Muscle of leg (tissue), 16 donors: ENCODE data around the gene RHOU. TPM values are rescaled to one million over a fixed set of nuclear protein-coding genes. Genes with fewer than 3 reads are reported as not detected.
"Not testable (repeated sequence)": the region's sequence is repeated elsewhere in the genome, so short reads cannot be mapped to it uniquely, and the experiment has no call there.

ENCODE experiments used
- DNase-seq: peaks from one replicate; pipeline ENCODE4 v3.0.0; 2013
- H3K27ac ChIP-seq: one replicate; pipeline ENCODE4 v1.5.1; 2013; ENCODE audit warnings: mild to moderate bottlenecking, low read length, control low read depth
- H3K27me3 ChIP-seq: one replicate; pipeline ENCODE4 v1.6.1; 2013; ENCODE audit warnings: low read length; ENCODE audit not compliant: control insufficient read depth, insufficient read depth
- H3K36me3 ChIP-seq: one replicate; pipeline ENCODE4 v1.6.1; 2013; ENCODE audit warnings: low read length; ENCODE audit not compliant: control insufficient read depth, insufficient read depth
- H3K4me1 ChIP-seq: one replicate; pipeline ENCODE4 v1.6.1; 2013; ENCODE audit warnings: low read length; ENCODE audit not compliant: control insufficient read depth, insufficient read depth
- H3K4me3 ChIP-seq: one replicate; pipeline ENCODE4 v1.5.1; 2013; ENCODE audit warnings: low read length, control low read depth
- H3K9me3 ChIP-seq: replicated peaks from 2 replicates; pipeline ENCODE4 v1.6.1; 2013; ENCODE audit warnings: low read depth, low read length; ENCODE audit not compliant: control insufficient read depth
- WGBS: methylation state at CpG from one replicate; pipeline ENCODE4 v1.1.5; 2013; ENCODE audit warnings: missing lambda C conversion rate; ENCODE audit not compliant: insufficient coverage; 5-methylcytosine and 5-hydroxymethylcytosine counted together
- long read RNA-seq, 11 donors: transcript quantifications; one replicate each; lab custom pipeline, GENCODE V29; 2026
- polyA plus RNA-seq, 8 donors: library from polyadenylated mRNA; unstranded; fragments of 120-200 nt; gene quantifications; one replicate each; pipeline versions ENCODE4 v1.2.1 to v1.2.3, GENCODE V29; 2013; ENCODE audit warnings: inconsistent platforms in 1 of 8, low replicate concordance in 1 of 8; ENCODE audit not compliant: insufficient read length in 8 of 8, insufficient read depth in 1 of 8
- total RNA-seq: library from RNA; stranded (reverse); fragments of 120-200 nt; gene quantifications from one replicate; pipeline ENCODE4 v1.2.4, GENCODE V29; 2013

Gene RHOU
- total RNA-seq (16.5 TPM), polyA plus RNA-seq (10 to 100 TPM; 16.2 to 29.9 (median 20.8) TPM)
- long read RNA-seq, donor 1, full-length matches to known transcripts, result 2 of 2 reads
- long read RNA-seq, donor 1, partial matches to known transcripts, result 0 of 2 reads
- long read RNA-seq, donor 1, other reads (novel, unspliced or antisense), result 0 of 2 reads
- long read RNA-seq, donor 2, full-length matches to known transcripts, result 1 of 1 reads
- long read RNA-seq, donor 2, partial matches to known transcripts, result 0 of 1 reads
- long read RNA-seq, donor 2, other reads (novel, unspliced or antisense), result 0 of 1 reads
- long read RNA-seq, donor 3, full-length matches to known transcripts, result 11 of 11 reads
- long read RNA-seq, donor 3, partial matches to known transcripts, result 0 of 11 reads
- long read RNA-seq, donor 3, other reads (novel, unspliced or antisense), result 0 of 11 reads
- long read RNA-seq, donor 4, full-length matches to known transcripts, result 9 of 19 reads
- long read RNA-seq, donor 4, partial matches to known transcripts, result 10 of 19 reads
- long read RNA-seq, donor 4, other reads (novel, unspliced or antisense), result 0 of 19 reads
- long read RNA-seq, donor 5, full-length matches to known transcripts, result 21 of 21 reads
- long read RNA-seq, donor 5, partial matches to known transcripts, result 0 of 21 reads
- long read RNA-seq, donor 5, other reads (novel, unspliced or antisense), result 0 of 21 reads
- long read RNA-seq, donor 6, full-length matches to known transcripts, result 12 of 12 reads
- long read RNA-seq, donor 6, partial matches to known transcripts, result 0 of 12 reads
- long read RNA-seq, donor 6, other reads (novel, unspliced or antisense), result 0 of 12 reads
- long read RNA-seq, donor 7, full-length matches to known transcripts, result 9 of 9 reads
- long read RNA-seq, donor 7, partial matches to known transcripts, result 0 of 9 reads
- long read RNA-seq, donor 7, other reads (novel, unspliced or antisense), result 0 of 9 reads
- long read RNA-seq, donor 8, full-length matches to known transcripts, result 4 of 4 reads
- long read RNA-seq, donor 8, partial matches to known transcripts, result 0 of 4 reads
- long read RNA-seq, donor 8, other reads (novel, unspliced or antisense), result 0 of 4 reads
- long read RNA-seq, donor 9, full-length matches to known transcripts, result 5 of 5 reads
- long read RNA-seq, donor 9, partial matches to known transcripts, result 0 of 5 reads
- long read RNA-seq, donor 9, other reads (novel, unspliced or antisense), result 0 of 5 reads
- long read RNA-seq, donor 10, full-length matches to known transcripts, result 12 of 12 reads
- long read RNA-seq, donor 10, partial matches to known transcripts, result 0 of 12 reads
- long read RNA-seq, donor 10, other reads (novel, unspliced or antisense), result 0 of 12 reads
- long read RNA-seq, donor 11, full-length matches to known transcripts, result 6 of 6 reads
- long read RNA-seq, donor 11, partial matches to known transcripts, result 0 of 6 reads
- long read RNA-seq, donor 11, other reads (novel, unspliced or antisense), result 0 of 6 reads

GRCh38 chr1:228734881-228735801 lies at the start of gene RHOU:
RHOU (plus strand) TSS chr1:228735479; CDS start chr1:228735743, 264 bp downstream.
- peak; percentile 90 for DNase-seq
- Histone ChIP-seq H3K36me3 (peaks cover 8% of the 10 kb centered on the region), H3K9me3 (no peaks in the 10 kb centered on the region), H3K27me3 (peaks cover 3% of the 10 kb centered on the region), H3K27ac (peak within 1 kb of the TSS; percentile 69), H3K4me3 (peak within 1 kb of the TSS; percentile 45), H3K4me1 (peaks cover 9% of the 10 kb centered on the region)
- WGBS, result under 1% methylated on average over 100 of the region's 107 CpGs

- Histone ChIP-seq H3K9me3 (no peaks in the 10 kb centered on the region), H3K4me3 (no peak overlapping the region), H3K27ac (no peak overlapping the region), H3K4me1 (no peaks in the 10 kb centered on the region), H3K36me3 (no peaks in the 10 kb centered on the region), H3K27me3 (no peaks in the 10 kb centered on the region)
- 85% methylated on average over 3 of the region's 6 CpGs for WGBS
- no peak for DNase-seq
Measured at GRCh38 chr1:228687587-228687986, 47.7 kb upstream of the RHOU start.

- Histone ChIP-seq H3K4me1 (no peaks in the 10 kb centered on the region), H3K27ac (no peak overlapping the region), H3K9me3 (no peaks in the 10 kb centered on the region), H3K36me3 (no peaks in the 10 kb centered on the region), H3K4me3 (no peak overlapping the region), H3K27me3 (no peaks in the 10 kb centered on the region)
- WGBS, result 68% methylated on average over 3 of the region's 4 CpGs
- DNase-seq, result no peak
Measured at GRCh38 chr1:228689255-228689654, 46.0 kb upstream of the RHOU start.

GRCh38 chr1:228691211-228691610 lies 44.1 kb upstream of the RHOU start:
- no CpG with 5 or more reads among the region's 2 CpGs for WGBS
- peak; percentile 63 for DNase-seq

GRCh38 chr1:228691926-228692325 lies 43.4 kb upstream of the RHOU start:
- Histone ChIP-seq H3K4me3 (no peak overlapping the region), H3K27ac (no peak overlapping the region), H3K4me1 (no peaks in the 10 kb centered on the region), H3K9me3 (no peaks in the 10 kb centered on the region), H3K27me3 (no peaks in the 10 kb centered on the region), H3K36me3 (no peaks in the 10 kb centered on the region)
- WGBS, result no CpG with 5 or more reads among the region's 1 CpG
- peak; percentile 39 for DNase-seq

More at GRCh38 chr1:228691211-228691610, 44.1 kb upstream of the RHOU start:
- Histone ChIP-seq H3K36me3 (no peaks in the 10 kb centered on the region), H3K4me1 (no peaks in the 10 kb centered on the region), H3K27ac (no peak overlapping the region), H3K9me3 (no peaks in the 10 kb centered on the region), H3K4me3 (no peak overlapping the region), H3K27me3 (no peaks in the 10 kb centered on the region)

GRCh38 chr1:228694447-228694846 lies 40.8 kb upstream of the RHOU start:
- not testable (repeated sequence) for H3K4me3 ChIP-seq, H3K9me3 ChIP-seq, H3K36me3 ChIP-seq, H3K4me1 ChIP-seq, H3K27me3 ChIP-seq, DNase-seq, H3K27ac ChIP-seq
- no CpG with 5 or more reads among the region's 3 CpGs for WGBS

GRCh38 chr1:228695015-228695955 lies 40.0 kb upstream of the RHOU start:
- H3K4me3 ChIP-seq, result no peak overlapping the region
- 71% methylated on average over 1 of the region's 9 CpGs for WGBS
- no peak overlapping the region for H3K27ac ChIP-seq
- no peaks in the 10 kb centered on the region for H3K9me3 ChIP-seq
- DNase-seq, result no peak
- no peaks in the 10 kb centered on the region for H3K27me3 ChIP-seq
- H3K4me1 ChIP-seq, result no peaks in the 10 kb centered on the region
- no peaks in the 10 kb centered on the region for H3K36me3 ChIP-seq

GRCh38 chr1:228697207-228698016 lies 37.9 kb upstream of the RHOU start:
- Histone ChIP-seq H3K27ac (no peak overlapping the region), H3K36me3 (no peaks in the 10 kb centered on the region)
- peak; percentile 59 for DNase-seq

More at GRCh38 chr1:228697207-228698016, 37.9 kb upstream of the RHOU start:
- no peaks in the 10 kb centered on the region for H3K4me1 ChIP-seq
- H3K4me3 ChIP-seq, result no peak overlapping the region
- H3K9me3 ChIP-seq, result no peaks in the 10 kb centered on the region
- 25% methylated on average over 3 of the region's 6 CpGs for WGBS
- H3K27me3 ChIP-seq, result no peaks in the 10 kb centered on the region
